Colonic mucosa (tissue), 4 donors: Measurements from ENCODE around the gene GPRC5D. TPM values are rescaled to one million over a fixed set of nuclear protein-coding genes. Genes with fewer than 3 reads are reported as not detected.

Experiments
- DNase-seq: peaks from one replicate; pipeline ENCODE4 v3.0.0-alpha.2; 2020
- H3K27ac ChIP-seq: fragments of 200-600 bp; one replicate; pipeline ENCODE4 v1.8.0; 2021
- H3K27me3 ChIP-seq: fragments of 200-600 bp; one replicate; pipeline ENCODE4 v1.8.0; 2021
- H3K36me3 ChIP-seq: fragments of 200-600 bp; one replicate; pipeline ENCODE4 v1.8.0; 2021
- H3K4me1 ChIP-seq: fragments of 200-600 bp; one replicate; pipeline ENCODE4 v1.8.0; 2021; ENCODE audit warnings: mild to moderate bottlenecking
- H3K4me3 ChIP-seq: fragments of 200-600 bp; one replicate; pipeline ENCODE4 v1.8.0; 2021
- H3K9ac ChIP-seq, 2 donors: one replicate each; pipeline ENCODE4 v1.7.0; 2013; ENCODE audit warnings: control low read depth in 2 of 2, low read depth in 2 of 2, low read length in 2 of 2
- H3K9me3 ChIP-seq: fragments of 200-600 bp; one replicate; pipeline ENCODE4 v1.8.0; 2021
- CTCF ChIP-seq: fragments of 200-600 bp; IDR thresholded peaks from one replicate; pipeline ENCODE4 v1.8.0; 2022; ENCODE audit warnings: antibody characterized with exemption, mild to moderate bottlenecking
- intact Hi-C: fragments of 100-400 bp; cut with DNase I; formaldehyde crosslinking; loops from one replicate; pipeline ENCODE4 v1.14.1; 2022
- total RNA-seq, 2 donors: library from RNA; stranded (reverse); fragmentation: NEBNext Ultra II Directional in 1 of 2; extraction: Animal tissue kit (Norgen Biotek cat#: 25700) in 1 of 2; gene quantifications; one replicate each; pipeline ENCODE4 v1.2.1, GENCODE V29; 2021
- donor health status: healthy.
- donor health status: DM: no; HTN: no; CAD: no.
- donor health status: DM: no; HTN: no; CAD: no.

Gene GPRC5D
- total RNA-seq, 2 donors from 2014 or later = 0.27 TPM; not detected in 1

GRCh38 chr12:12908711-12909110, 43.3 kb downstream of the GPRC5D start:
- peaks cover 6% of the 10 kb centered on the region for H3K4me1 ChIP-seq
- no peak overlapping the region for H3K27ac ChIP-seq
- no peaks in the 10 kb centered on the region for H3K36me3 ChIP-seq
- intact Hi-C loops = no loop called here
- H3K27me3 ChIP-seq = no peaks in the 10 kb centered on the region
- no peak overlapping the region for H3K4me3 ChIP-seq
- no peaks in the 10 kb centered on the region for H3K9me3 ChIP-seq
- H3K9ac ChIP-seq = no peak overlapping the region
- no peak for TF ChIP-seq CTCF
- no peak for DNase-seq

- no peaks in the 10 kb centered on the region for H3K27me3 ChIP-seq
- H3K9me3 ChIP-seq = no peaks in the 10 kb centered on the region
- no peak for DNase-seq
- peaks cover 6% of the 10 kb centered on the region for H3K4me1 ChIP-seq
- H3K36me3 ChIP-seq = no peaks in the 10 kb centered on the region
- H3K4me3 ChIP-seq = no peak overlapping the region
- intact Hi-C loops = no loop called here
- H3K27ac ChIP-seq = no peak overlapping the region
- no peak for TF ChIP-seq CTCF
- H3K9ac ChIP-seq = no peak overlapping the region
Measured at GRCh38 chr12:12908252-12908651, 43.7 kb downstream of the GPRC5D start.

GRCh38 chr12:12907552-12907951, 44.4 kb downstream of the GPRC5D start:
- Histone ChIP-seq H3K4me3 (no peak overlapping the region), H3K9ac (no peak overlapping the region), H3K9me3 (no peaks in the 10 kb centered on the region), H3K4me1 (peaks cover 6% of the 10 kb centered on the region), H3K27ac (no peak overlapping the region), H3K36me3 (no peaks in the 10 kb centered on the region), H3K27me3 (no peaks in the 10 kb centered on the region)
- DNase-seq = no peak
- TF ChIP-seq CTCF = no peak
- intact Hi-C loops = no loop called here

- H3K4me3 ChIP-seq = no peak overlapping the region
- H3K9me3 ChIP-seq = no peaks in the 10 kb centered on the region
- peaks cover 4% of the 10 kb centered on the region for H3K4me1 ChIP-seq
- H3K36me3 ChIP-seq = no peaks in the 10 kb centered on the region
- peak; percentile 81 for DNase-seq
- H3K27me3 ChIP-seq = no peaks in the 10 kb centered on the region
- intact Hi-C loops = no loop called here
- peak overlapping the region; percentile 3 to 49 for H3K9ac ChIP-seq
- peak overlapping the region; percentile 66 for H3K27ac ChIP-seq
- TF ChIP-seq CTCF = no peak
Measured at GRCh38 chr12:12903642-12904609, 48.0 kb downstream of the GPRC5D start.

GRCh38 chr12:12902036-12902435, 49.9 kb downstream of the GPRC5D start:
- intact Hi-C loops = no loop called here
- Histone ChIP-seq H3K9ac (peak overlapping the region in 1 of 2 donors; percentile 3), H3K27ac (peak overlapping the region; percentile 65), H3K4me3 (no peak overlapping the region), H3K36me3 (no peaks in the 10 kb centered on the region), H3K27me3 (no peaks in the 10 kb centered on the region), H3K4me1 (peaks cover 4% of the 10 kb centered on the region), H3K9me3 (no peaks in the 10 kb centered on the region)
- TF ChIP-seq CTCF = no peak
- no peak for DNase-seq
